Islet precursor cell (in vitro differentiated cells): Measurements from ENCODE around the gene SPTBN1.
A peak's percentile ranks its signal among the peaks of the same experiment; 100 is the strongest.

Source experiments
- DNase-seq: peaks from one replicate; pipeline ENCODE4 v3.0.0-alpha.2; 2018

SPTBN1 gene

GRCh38 chr2:54531558-54531957, 75.4 kb downstream of the SPTBN1 start:
- no peak for DNase-seq

- DNase-seq = no peak
These were observed 78.1 kb downstream of the SPTBN1 start for GRCh38 chr2:54534221-54534620.

GRCh38 chr2:54534625-54535024, 78.5 kb downstream of the SPTBN1 start:
- DNase-seq = no peak

GRCh38 chr2:54535599-54536195, 79.6 kb downstream of the SPTBN1 start:
- DNase-seq = no peak

- no peak for DNase-seq
These were observed 80.6 kb downstream of the SPTBN1 start for GRCh38 chr2:54536720-54537119.

- no peak for DNase-seq
These were observed 82.4 kb downstream of the SPTBN1 start for GRCh38 chr2:54538537-54538936.

GRCh38 chr2:54539683-54540082, 83.6 kb downstream of the SPTBN1 start:
- no peak for DNase-seq

- no peak for DNase-seq
These were observed 84.1 kb downstream of the SPTBN1 start for GRCh38 chr2:54540194-54540593.

- no peak for DNase-seq
These were observed 85.9 kb downstream of the SPTBN1 start for GRCh38 chr2:54541995-54542394.

- no peak for DNase-seq
These were observed 87.7 kb downstream of the SPTBN1 start for GRCh38 chr2:54543733-54544396.

GRCh38 chr2:54545702-54546450, 89.7 kb downstream of the SPTBN1 start:
- DNase-seq = no peak

GRCh38 chr2:54546518-54546917, 90.4 kb downstream of the SPTBN1 start:
- DNase-seq = no peak

GRCh38 chr2:54546923-54547720, 91.0 kb downstream of the SPTBN1 start:
- DNase-seq = no peak

- DNase-seq = no peak
These were observed 93.3 kb downstream of the SPTBN1 start for GRCh38 chr2:54549430-54549829.

- peak; percentile 59 for DNase-seq
These were observed 93.9 kb downstream of the SPTBN1 start for GRCh38 chr2:54549917-54550518.

GRCh38 chr2:54550547-54550946, 94.4 kb downstream of the SPTBN1 start:
- peak; percentile 41 for DNase-seq

GRCh38 chr2:54551123-54551756, 95.1 kb downstream of the SPTBN1 start:
- peak; percentile 89 for DNase-seq

- DNase-seq = peak; percentile 2
These were observed 96.9 kb downstream of the SPTBN1 start for GRCh38 chr2:54553075-54553474.

GRCh38 chr2:54553775-54554174, 97.6 kb downstream of the SPTBN1 start:
- DNase-seq = peak; percentile 2

- DNase-seq = peak; percentile 44
These were observed 99.3 kb downstream of the SPTBN1 start for GRCh38 chr2:54555318-54555837.

- peak; percentile 60 for DNase-seq
These were observed 100.5 kb downstream of the SPTBN1 start for GRCh38 chr2:54556621-54557121.

GRCh38 chr2:54557211-54557600, 101.1 kb downstream of the SPTBN1 start:
- DNase-seq = no peak
